Measurements from ENCODE around the gene MS4A10. TPM values are rescaled to one million over a fixed set of nuclear protein-coding genes. Genes with fewer than 3 reads are reported as not detected.

The MS4A10 gene
- total RNA-seq (under 0.01 TPM), polyA plus RNA-seq (0.09 TPM)
- long read RNA-seq, donor 1: 0 reads
- long read RNA-seq, donor 2: 0 reads
- long read RNA-seq, donor 3: 0 reads
- long read RNA-seq, donor 4: 0 reads
- long read RNA-seq, donor 5: 0 reads
- long read RNA-seq, donor 6: 0 reads
- long read RNA-seq, donor 7: 0 reads
- long read RNA-seq, donor 8: 0 reads
- long read RNA-seq, donor 9: 0 reads
- long read RNA-seq, donor 10: 0 reads

DNA sequence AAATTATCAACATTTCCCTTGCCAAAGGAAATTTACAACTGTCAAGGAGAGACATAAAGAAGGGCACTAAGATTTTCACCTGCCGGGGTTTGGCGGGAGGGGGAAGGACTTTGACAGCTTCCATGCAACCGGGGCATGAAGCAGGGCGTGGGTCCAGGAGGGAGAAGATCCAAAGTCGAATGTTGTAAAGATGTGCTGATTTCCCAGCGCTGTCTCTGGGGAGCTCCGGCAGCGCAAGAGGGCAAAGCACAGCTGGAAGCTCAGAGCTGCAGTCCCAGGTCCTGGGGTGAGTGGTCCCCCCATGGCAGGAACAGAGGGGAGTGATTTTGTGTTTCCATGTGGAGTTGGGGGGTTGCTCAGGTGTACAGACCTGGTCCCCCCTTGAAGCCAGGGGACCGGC lies at the start of gene MS4A10:
Gene MS4A10 (plus strand): TSS at position 198 of the 400 bp plus-strand sequence. CDS start 5,003 bp downstream, outside the sequence.
- peaks cover 0 to 5% of the 10 kb centered on the region in 2 donors for H3K4me1 ChIP-seq (ENCODE audit: control insufficient read depth in 2 of 2, insufficient read depth in 2 of 2, low read length in 2 of 2)
- H3K27me3 ChIP-seq (ENCODE audit: control insufficient read depth in 2 of 2, insufficient read depth in 1 of 2, low read length in 1 of 2): peaks cover 0 to 1% of the 10 kb centered on the region in 2 donors
- H3K9me3 ChIP-seq (ENCODE audit: control insufficient read depth in 2 of 2, insufficient read depth in 1 of 2, low read length in 1 of 2): no peaks in the 10 kb centered on the region
- DNase-seq (ENCODE audit: low read depth in 6 of 9, low spot score in 9 of 9): no peak
- no peak within 1 kb of the TSS for H3K27ac ChIP-seq (ENCODE audit: low read depth in 1 of 2, low read length in 1 of 2)
- no peaks in the 10 kb centered on the region for H3K36me3 ChIP-seq (ENCODE audit: control insufficient read depth in 2 of 2, insufficient read depth in 2 of 2, low read length in 1 of 2)
- 88% methylated on average over 9 of the region's 9 CpGs for WGBS
- H3K4me3 ChIP-seq (ENCODE audit: low read length in 2 of 2): no peak within 1 kb of the TSS

DNA sequence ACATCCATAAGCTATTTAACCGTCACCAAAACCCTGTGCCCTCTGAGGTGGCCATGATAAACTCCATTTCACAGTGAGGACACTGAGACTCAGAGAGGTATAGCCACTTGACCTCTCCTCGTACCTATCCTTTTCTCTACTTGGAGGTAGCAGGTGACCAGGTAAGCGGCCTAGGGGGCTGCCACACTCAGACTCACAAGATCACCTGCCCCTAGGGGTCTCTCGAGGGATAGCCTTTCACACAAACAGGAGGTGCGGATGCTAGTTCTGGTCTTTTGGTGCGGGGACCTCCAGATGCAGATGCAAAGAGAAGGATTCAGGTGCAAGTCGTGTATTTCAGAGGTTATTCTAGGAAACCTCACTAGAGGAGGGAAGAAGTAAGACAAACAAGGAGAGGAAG lies 46.0 kb upstream of the MS4A10 start:
- 82% methylated on average over 7 of the region's 7 CpGs for WGBS
- no peaks in the 10 kb centered on the region for H3K27me3 ChIP-seq (ENCODE audit: control insufficient read depth in 2 of 2, insufficient read depth in 1 of 2, low read length in 1 of 2)

DNA sequence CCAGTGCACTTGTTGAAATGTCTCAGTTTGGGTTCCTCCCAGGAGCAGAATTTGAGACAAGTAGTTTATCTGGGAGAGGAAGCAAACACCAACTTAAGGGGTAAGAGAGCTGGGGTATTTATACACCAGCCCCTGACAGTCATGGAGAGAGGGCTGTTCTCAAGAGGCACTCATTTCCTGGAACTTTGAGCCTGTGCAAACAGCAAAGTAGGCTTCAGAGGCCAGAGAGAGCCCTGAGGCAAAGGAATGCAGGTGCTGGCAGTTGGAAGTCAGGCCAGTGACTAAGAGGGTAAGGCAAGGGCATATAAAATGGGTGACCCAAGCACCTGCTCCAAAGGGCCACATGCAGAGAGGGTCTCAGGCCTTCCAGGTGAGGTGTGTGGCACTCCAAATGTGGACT lies 44.6 kb upstream of the MS4A10 start:
- no peak overlapping the region for H3K4me3 ChIP-seq (ENCODE audit: low read length in 2 of 2)
- H3K9me3 ChIP-seq (ENCODE audit: control insufficient read depth in 2 of 2, insufficient read depth in 1 of 2, low read length in 1 of 2): no peaks in the 10 kb centered on the region
- no peak overlapping the region for H3K27ac ChIP-seq (ENCODE audit: low read depth in 1 of 2, low read length in 1 of 2)
- H3K4me1 ChIP-seq (ENCODE audit: control insufficient read depth in 2 of 2, insufficient read depth in 2 of 2, low read length in 2 of 2): no peaks in the 10 kb centered on the region
- no peaks in the 10 kb centered on the region for H3K36me3 ChIP-seq (ENCODE audit: control insufficient read depth in 2 of 2, insufficient read depth in 2 of 2, low read length in 1 of 2)
- DNase-seq (ENCODE audit: low read depth in 6 of 9, low spot score in 9 of 9): no peak
- no peaks in the 10 kb centered on the region for H3K27me3 ChIP-seq (ENCODE audit: control insufficient read depth in 2 of 2, insufficient read depth in 1 of 2, low read length in 1 of 2)

More for the DNA sequence above, 46.0 kb upstream of the MS4A10 start:
- Histone ChIP-seq H3K9me3 (ENCODE audit: control insufficient read depth in 2 of 2, insufficient read depth in 1 of 2, low read length in 1 of 2) (no peaks in the 10 kb centered on the region), H3K4me3 (ENCODE audit: low read length in 2 of 2) (no peak overlapping the region), H3K4me1 (ENCODE audit: control insufficient read depth in 2 of 2, insufficient read depth in 2 of 2, low read length in 2 of 2) (no peaks in the 10 kb centered on the region), H3K36me3 (ENCODE audit: control insufficient read depth in 2 of 2, insufficient read depth in 2 of 2, low read length in 1 of 2) (no peaks in the 10 kb centered on the region), H3K27ac (ENCODE audit: low read depth in 1 of 2, low read length in 1 of 2) (no peak overlapping the region)
- DNase-seq (ENCODE audit: low read depth in 6 of 9, low spot score in 9 of 9): no peak

DNA sequence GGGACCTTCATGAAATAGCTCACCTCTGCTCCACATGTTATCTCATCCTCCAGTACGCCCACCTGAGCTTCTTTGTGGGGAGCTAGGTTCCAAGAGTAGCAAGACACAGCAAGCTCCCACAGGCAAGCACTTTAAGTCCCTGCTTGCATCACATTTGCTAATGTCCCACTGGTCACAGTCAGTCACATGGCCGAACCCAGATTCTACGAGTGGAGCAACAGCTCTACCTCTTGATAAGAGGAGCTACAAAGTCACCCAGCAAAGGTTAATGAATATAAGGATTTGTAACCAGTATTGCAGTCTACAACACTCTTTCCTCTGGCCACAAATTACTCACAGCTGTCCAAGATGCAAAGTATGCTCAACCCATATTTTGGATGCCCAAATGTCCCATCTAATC lies 43.7 kb upstream of the MS4A10 start:
- Histone ChIP-seq H3K27ac (ENCODE audit: low read depth in 1 of 2, low read length in 1 of 2) (no peak overlapping the region), H3K4me1 (ENCODE audit: control insufficient read depth in 2 of 2, insufficient read depth in 2 of 2, low read length in 2 of 2) (no peaks in the 10 kb centered on the region), H3K9me3 (ENCODE audit: control insufficient read depth in 2 of 2, insufficient read depth in 1 of 2, low read length in 1 of 2) (no peaks in the 10 kb centered on the region), H3K36me3 (ENCODE audit: control insufficient read depth in 2 of 2, insufficient read depth in 2 of 2, low read length in 1 of 2) (no peaks in the 10 kb centered on the region), H3K27me3 (ENCODE audit: control insufficient read depth in 2 of 2, insufficient read depth in 1 of 2, low read length in 1 of 2) (no peaks in the 10 kb centered on the region), H3K4me3 (ENCODE audit: low read length in 2 of 2) (no peak overlapping the region)
- DNase-seq (ENCODE audit: low read depth in 6 of 9, low spot score in 9 of 9): no peak
- WGBS: over 99% methylated on average over 3 of the region's 3 CpGs

DNA sequence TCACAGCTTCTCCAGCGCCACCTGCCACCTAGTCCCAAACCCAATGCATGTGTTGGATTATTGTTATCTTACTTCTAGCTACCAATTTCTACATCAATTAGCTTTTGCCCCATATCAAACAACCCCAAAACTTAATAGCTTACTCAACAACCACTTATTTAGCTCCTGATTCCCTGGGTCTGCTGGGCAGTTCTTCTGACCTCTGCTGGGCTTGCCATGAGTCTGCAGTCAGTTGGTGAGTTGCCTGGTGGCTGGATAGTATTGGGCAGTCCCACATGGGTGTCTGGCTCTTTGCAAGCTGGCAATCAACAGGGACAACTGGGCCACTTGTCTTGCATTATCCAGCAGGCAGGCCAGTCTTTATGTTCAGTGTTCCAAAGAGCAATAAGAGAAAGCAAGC lies 42.1 kb upstream of the MS4A10 start:
- 95% methylated on average over 1 of the region's 1 CpG for WGBS
- Histone ChIP-seq H3K4me3 (ENCODE audit: low read length in 2 of 2) (no peak overlapping the region), H3K4me1 (ENCODE audit: control insufficient read depth in 2 of 2, insufficient read depth in 2 of 2, low read length in 2 of 2) (no peaks in the 10 kb centered on the region), H3K9me3 (ENCODE audit: control insufficient read depth in 2 of 2, insufficient read depth in 1 of 2, low read length in 1 of 2) (no peaks in the 10 kb centered on the region), H3K27me3 (ENCODE audit: control insufficient read depth in 2 of 2, insufficient read depth in 1 of 2, low read length in 1 of 2) (no peaks in the 10 kb centered on the region), H3K27ac (ENCODE audit: low read depth in 1 of 2, low read length in 1 of 2) (no peak overlapping the region), H3K36me3 (ENCODE audit: control insufficient read depth in 2 of 2, insufficient read depth in 2 of 2, low read length in 1 of 2) (no peaks in the 10 kb centered on the region)
- DNase-seq (ENCODE audit: low read depth in 6 of 9, low spot score in 9 of 9): no peak

DNA sequence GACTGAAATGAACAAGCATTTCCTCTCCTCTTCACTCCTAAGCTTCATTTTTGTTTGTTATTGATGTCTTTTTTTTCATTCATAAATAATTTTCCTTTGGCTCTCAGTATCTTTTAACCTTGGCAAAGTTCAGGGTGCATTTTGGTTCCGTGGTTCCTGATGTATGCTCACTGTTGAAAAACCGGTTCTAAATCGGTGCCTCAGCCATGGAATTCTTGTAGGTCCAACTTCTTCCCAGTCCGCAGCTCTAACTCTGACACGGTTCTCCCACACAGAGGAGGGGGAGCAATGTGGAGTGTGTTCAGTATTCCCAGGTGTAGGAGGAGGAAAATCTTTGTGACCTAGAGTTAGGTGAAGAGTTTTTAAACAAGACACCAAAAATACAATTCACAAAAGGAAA lies 41.0 kb upstream of the MS4A10 start:
- 96% methylated on average over 5 of the region's 5 CpGs for WGBS
- no peaks in the 10 kb centered on the region for H3K9me3 ChIP-seq (ENCODE audit: control insufficient read depth in 2 of 2, insufficient read depth in 1 of 2, low read length in 1 of 2)
- no peak for DNase-seq (ENCODE audit: low read depth in 6 of 9, low spot score in 9 of 9)
- H3K36me3 ChIP-seq (ENCODE audit: control insufficient read depth in 2 of 2, insufficient read depth in 2 of 2, low read length in 1 of 2): no peaks in the 10 kb centered on the region
- no peak overlapping the region for H3K27ac ChIP-seq (ENCODE audit: low read depth in 1 of 2, low read length in 1 of 2)
- no peaks in the 10 kb centered on the region for H3K27me3 ChIP-seq (ENCODE audit: control insufficient read depth in 2 of 2, insufficient read depth in 1 of 2, low read length in 1 of 2)
- H3K4me3 ChIP-seq (ENCODE audit: low read length in 2 of 2): no peak overlapping the region
- no peaks in the 10 kb centered on the region for H3K4me1 ChIP-seq (ENCODE audit: control insufficient read depth in 2 of 2, insufficient read depth in 2 of 2, low read length in 2 of 2)

DNA sequence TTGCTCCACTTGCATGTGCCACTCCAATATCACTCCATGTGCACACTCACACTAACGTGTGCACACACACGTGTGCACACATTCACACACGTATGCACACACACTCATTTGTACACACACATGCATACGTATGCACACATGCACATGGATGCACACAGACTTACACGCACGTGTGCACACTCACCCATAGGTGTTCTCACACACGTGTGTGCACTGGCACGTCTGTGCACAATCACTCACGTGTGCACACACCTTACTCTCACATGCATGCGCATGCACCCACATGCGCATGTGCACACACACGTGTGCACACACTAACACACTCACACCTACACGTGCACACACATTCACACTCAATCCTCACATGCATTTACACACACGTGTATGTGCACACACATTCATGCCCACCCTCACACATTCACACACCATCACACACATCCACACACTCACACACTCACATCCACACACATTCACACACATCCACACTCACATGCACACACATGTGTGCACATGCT lies 37.7 kb upstream of the MS4A10 start:
- no peaks in the 10 kb centered on the region for H3K9me3 ChIP-seq (ENCODE audit: control insufficient read depth in 2 of 2, insufficient read depth in 1 of 2, low read length in 1 of 2)
- 98% methylated on average over 14 of the region's 14 CpGs for whole genome bisulfite sequencing
- H3K36me3 ChIP-seq (ENCODE audit: control insufficient read depth in 2 of 2, insufficient read depth in 2 of 2, low read length in 1 of 2): no peaks in the 10 kb centered on the region
- no peaks in the 10 kb centered on the region for H3K4me1 ChIP-seq (ENCODE audit: control insufficient read depth in 2 of 2, insufficient read depth in 2 of 2, low read length in 2 of 2)
- DNase-seq (ENCODE audit: low read depth in 6 of 9, low spot score in 9 of 9): no peak
- H3K27me3 ChIP-seq (ENCODE audit: control insufficient read depth in 2 of 2, insufficient read depth in 1 of 2, low read length in 1 of 2): peaks cover 0 to 3% of the 10 kb centered on the region in 2 donors
- H3K4me3 ChIP-seq (ENCODE audit: low read length in 2 of 2): no peak overlapping the region
- H3K27ac ChIP-seq (ENCODE audit: low read depth in 1 of 2, low read length in 1 of 2): no peak overlapping the region

DNA sequence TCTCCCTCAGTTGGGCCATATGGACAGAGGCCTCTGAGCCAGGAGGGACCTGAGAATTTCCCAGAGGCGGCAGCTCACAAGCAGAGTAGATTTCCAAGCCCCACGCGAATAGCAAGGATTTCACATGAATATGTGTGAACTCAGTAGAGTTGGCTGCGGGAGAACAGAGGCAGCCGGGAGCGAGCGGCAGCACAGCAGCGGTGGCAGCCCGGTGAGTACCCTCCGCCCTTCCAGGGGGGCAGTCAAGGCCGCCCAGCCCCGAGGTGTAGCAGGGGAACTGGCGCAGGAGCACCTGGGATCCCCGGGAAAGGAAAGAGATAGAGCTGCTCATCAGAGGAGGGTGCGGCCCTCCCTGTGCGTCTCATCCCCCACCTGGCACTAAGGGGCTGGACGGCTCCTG lies 36.9 kb upstream of the MS4A10 start:
- no peaks in the 10 kb centered on the region for H3K9me3 ChIP-seq (ENCODE audit: control insufficient read depth in 2 of 2, insufficient read depth in 1 of 2, low read length in 1 of 2)
- DNase-seq (ENCODE audit: low read depth in 6 of 9, low spot score in 9 of 9): no peak
- 94% methylated on average over 17 of the region's 17 CpGs for WGBS

DNA sequence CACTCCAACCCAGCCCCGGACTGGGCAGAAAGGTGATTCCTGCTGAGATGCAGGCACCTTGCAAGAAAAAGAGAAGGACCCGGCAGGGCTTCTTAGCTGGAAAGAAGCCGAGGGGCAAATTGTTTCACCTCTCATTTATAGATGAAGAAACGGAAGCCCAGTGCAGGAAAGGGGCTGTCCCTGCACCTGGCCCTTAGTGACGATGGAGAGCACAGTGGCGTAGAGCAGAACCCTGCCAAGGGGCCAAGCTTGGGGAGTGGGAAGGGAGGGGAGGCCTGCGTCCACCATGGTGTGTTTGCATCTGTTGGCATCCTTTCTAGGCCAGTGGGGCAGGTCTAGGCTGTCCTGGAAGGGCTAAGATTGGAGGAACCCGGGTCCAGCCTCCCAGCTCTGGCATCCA lies 36.3 kb upstream of the MS4A10 start:
- no peak for DNase-seq (ENCODE audit: low read depth in 6 of 9, low spot score in 9 of 9)
- no peaks in the 10 kb centered on the region for H3K9me3 ChIP-seq (ENCODE audit: control insufficient read depth in 2 of 2, insufficient read depth in 1 of 2, low read length in 1 of 2)
- H3K4me3 ChIP-seq (ENCODE audit: low read length in 2 of 2): no peak overlapping the region
- no peak overlapping the region for H3K27ac ChIP-seq (ENCODE audit: low read depth in 1 of 2, low read length in 1 of 2)
- no peaks in the 10 kb centered on the region for H3K4me1 ChIP-seq (ENCODE audit: control insufficient read depth in 2 of 2, insufficient read depth in 2 of 2, low read length in 2 of 2)
- 85% methylated on average over 8 of the region's 8 CpGs for WGBS
- H3K27me3 ChIP-seq (ENCODE audit: control insufficient read depth in 2 of 2, insufficient read depth in 1 of 2, low read length in 1 of 2): peaks cover 0 to 3% of the 10 kb centered on the region in 2 donors
- H3K36me3 ChIP-seq (ENCODE audit: control insufficient read depth in 2 of 2, insufficient read depth in 2 of 2, low read length in 1 of 2): no peaks in the 10 kb centered on the region

More for the DNA sequence above, 36.9 kb upstream of the MS4A10 start:
- H3K36me3 ChIP-seq (ENCODE audit: control insufficient read depth in 2 of 2, insufficient read depth in 2 of 2, low read length in 1 of 2): no peaks in the 10 kb centered on the region
- H3K27ac ChIP-seq (ENCODE audit: low read depth in 1 of 2, low read length in 1 of 2): no peak overlapping the region
- peaks cover 0 to 3% of the 10 kb centered on the region in 2 donors for H3K27me3 ChIP-seq (ENCODE audit: control insufficient read depth in 2 of 2, insufficient read depth in 1 of 2, low read length in 1 of 2)
- no peaks in the 10 kb centered on the region for H3K4me1 ChIP-seq (ENCODE audit: control insufficient read depth in 2 of 2, insufficient read depth in 2 of 2, low read length in 2 of 2)
- no peak overlapping the region for H3K4me3 ChIP-seq (ENCODE audit: low read length in 2 of 2)

Data from thymus (tissue), 14 donors.